IPS-15b (cell line): Measurements from ENCODE around the gene STOM.
"Not testable (repeated sequence)": the region's sequence is repeated elsewhere in the genome, so short reads cannot be mapped to it uniquely, and the experiment has no call there.

Experiments used
- H3K27me3 ChIP-seq: one replicate; pipeline ENCODE4 v1.6.1; 2013; ENCODE audit warnings: low read length; ENCODE audit not compliant: control insufficient read depth, insufficient read depth
- H3K36me3 ChIP-seq: one replicate; pipeline ENCODE4 v1.6.1; 2013; ENCODE audit warnings: low read length; ENCODE audit not compliant: control insufficient read depth, insufficient read depth
- H3K4me1 ChIP-seq: one replicate; pipeline ENCODE4 v1.6.1; 2013; ENCODE audit warnings: mild to moderate bottlenecking, low read length; ENCODE audit not compliant: control insufficient read depth, insufficient read depth
- H3K4me3 ChIP-seq: one replicate; pipeline ENCODE4 v1.5.1; 2013; ENCODE audit warnings: low read depth, low read length
- H3K9ac ChIP-seq: one replicate; pipeline ENCODE4 v1.6.1; 2013; ENCODE audit warnings: low read depth, mild to moderate bottlenecking, low read length
- H3K9me3 ChIP-seq: one replicate; pipeline ENCODE4 v1.6.1; 2013; ENCODE audit warnings: mild to moderate bottlenecking, low read length; ENCODE audit not compliant: control insufficient read depth, insufficient read depth

STOM gene, protein sequence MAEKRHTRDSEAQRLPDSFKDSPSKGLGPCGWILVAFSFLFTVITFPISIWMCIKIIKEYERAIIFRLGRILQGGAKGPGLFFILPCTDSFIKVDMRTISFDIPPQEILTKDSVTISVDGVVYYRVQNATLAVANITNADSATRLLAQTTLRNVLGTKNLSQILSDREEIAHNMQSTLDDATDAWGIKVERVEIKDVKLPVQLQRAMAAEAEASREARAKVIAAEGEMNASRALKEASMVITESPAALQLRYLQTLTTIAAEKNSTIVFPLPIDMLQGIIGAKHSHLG

DNA sequence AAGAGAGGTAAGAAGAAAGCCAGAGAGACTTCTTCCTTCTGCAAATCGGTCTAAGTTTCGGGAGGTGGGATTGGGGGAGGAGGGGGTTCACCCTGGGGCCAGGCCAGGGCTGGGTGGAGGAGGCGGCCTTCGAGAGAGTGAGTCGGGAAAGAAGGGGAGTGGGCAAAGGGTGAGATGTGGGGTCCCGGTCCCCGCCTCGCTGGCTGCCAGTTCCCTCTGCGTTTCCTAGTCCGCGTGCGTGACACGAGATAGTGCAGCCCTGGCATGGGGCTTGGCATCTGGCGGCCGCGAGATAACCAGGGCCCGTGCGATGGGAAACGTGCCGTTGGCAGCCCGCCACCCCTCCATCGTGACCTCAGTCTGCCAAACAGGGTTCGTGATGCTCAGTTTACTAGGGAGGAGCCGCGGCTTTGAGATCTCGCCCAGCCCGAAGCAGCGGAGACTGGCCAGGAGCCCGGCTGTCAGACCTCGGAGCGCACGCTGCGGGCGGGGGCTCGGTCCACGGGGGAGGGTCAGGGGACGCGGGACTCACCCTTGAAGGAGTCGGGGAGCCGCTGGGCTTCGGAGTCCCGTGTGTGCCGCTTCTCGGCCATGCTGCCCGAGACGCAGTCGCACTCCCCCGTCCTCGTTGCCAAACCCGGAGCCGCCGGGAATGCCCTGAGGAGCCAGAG lies at the start of gene STOM:
STOM (minus strand) TSS at position 656 of the 671 bp plus-strand sequence; CDS start at position 593, 63 bp downstream.
- no peaks in the 10 kb centered on the region for H3K9me3 ChIP-seq
- no peaks in the 10 kb centered on the region for H3K36me3 ChIP-seq
- H3K9ac ChIP-seq = peak within 1 kb of the TSS; percentile 49
- peaks cover 11% of the 10 kb centered on the region for H3K27me3 ChIP-seq
- peaks cover 4% of the 10 kb centered on the region for H3K4me1 ChIP-seq
- peak within 1 kb of the TSS; percentile 68 for H3K4me3 ChIP-seq

GRCh38 chr9:121411993-121412392 lies 41.9 kb upstream of the STOM start:
- Histone ChIP-seq H3K4me3 (no peak overlapping the region), H3K36me3 (no peaks in the 10 kb centered on the region), H3K9me3 (no peaks in the 10 kb centered on the region), H3K4me1 (peaks cover 6% of the 10 kb centered on the region), H3K27me3 (no peaks in the 10 kb centered on the region), H3K9ac (no peak overlapping the region)

DNA sequence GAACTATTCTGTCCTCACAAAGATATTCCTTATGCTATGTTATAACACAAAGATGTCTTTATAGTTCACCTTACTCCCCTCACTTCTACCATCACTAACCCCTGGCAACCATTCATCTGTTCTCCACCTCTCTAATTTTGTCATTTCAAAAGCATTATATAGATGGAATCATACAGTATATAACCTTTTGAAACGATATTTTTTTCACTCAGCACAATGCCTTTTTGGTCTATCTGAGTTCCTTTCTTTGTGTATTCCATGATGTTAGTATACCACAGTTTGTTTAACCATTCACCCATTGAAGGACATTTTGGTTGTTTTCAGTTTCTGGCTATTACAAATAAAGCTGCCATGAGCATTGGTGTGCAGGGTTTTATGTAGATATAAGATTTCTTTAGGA lies 35.8 kb upstream of the STOM start:
- H3K4me3 ChIP-seq = no peak overlapping the region
- H3K9me3 ChIP-seq = no peaks in the 10 kb centered on the region
- H3K9ac ChIP-seq = no peak overlapping the region
- H3K27me3 ChIP-seq = no peaks in the 10 kb centered on the region
- H3K4me1 ChIP-seq = peaks cover 6% of the 10 kb centered on the region
- H3K36me3 ChIP-seq = no peaks in the 10 kb centered on the region

DNA sequence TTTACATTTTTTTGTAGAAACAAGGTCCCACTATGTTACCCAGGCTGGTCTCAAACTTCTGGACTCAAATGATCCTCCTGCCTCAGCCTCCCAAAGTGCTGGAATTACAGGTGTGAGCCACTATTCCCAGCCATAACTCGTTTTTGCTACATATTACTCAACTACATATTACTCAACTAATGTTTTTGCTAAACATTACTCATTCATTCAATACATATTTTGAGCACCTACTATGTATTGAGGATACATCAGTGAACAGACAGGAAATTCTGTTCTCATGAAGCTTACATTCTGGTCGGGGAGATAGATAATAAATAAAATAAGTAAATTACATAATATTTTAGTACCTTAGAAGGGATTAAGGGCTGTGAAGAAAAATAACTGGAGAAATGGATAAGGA lies 34.9 kb upstream of the STOM start:
- H3K36me3 ChIP-seq = no peaks in the 10 kb centered on the region
- no peak overlapping the region for H3K4me3 ChIP-seq
- H3K4me1 ChIP-seq = peaks cover 6% of the 10 kb centered on the region
- no peaks in the 10 kb centered on the region for H3K9me3 ChIP-seq
- no peak overlapping the region for H3K9ac ChIP-seq
- H3K27me3 ChIP-seq = no peaks in the 10 kb centered on the region

DNA sequence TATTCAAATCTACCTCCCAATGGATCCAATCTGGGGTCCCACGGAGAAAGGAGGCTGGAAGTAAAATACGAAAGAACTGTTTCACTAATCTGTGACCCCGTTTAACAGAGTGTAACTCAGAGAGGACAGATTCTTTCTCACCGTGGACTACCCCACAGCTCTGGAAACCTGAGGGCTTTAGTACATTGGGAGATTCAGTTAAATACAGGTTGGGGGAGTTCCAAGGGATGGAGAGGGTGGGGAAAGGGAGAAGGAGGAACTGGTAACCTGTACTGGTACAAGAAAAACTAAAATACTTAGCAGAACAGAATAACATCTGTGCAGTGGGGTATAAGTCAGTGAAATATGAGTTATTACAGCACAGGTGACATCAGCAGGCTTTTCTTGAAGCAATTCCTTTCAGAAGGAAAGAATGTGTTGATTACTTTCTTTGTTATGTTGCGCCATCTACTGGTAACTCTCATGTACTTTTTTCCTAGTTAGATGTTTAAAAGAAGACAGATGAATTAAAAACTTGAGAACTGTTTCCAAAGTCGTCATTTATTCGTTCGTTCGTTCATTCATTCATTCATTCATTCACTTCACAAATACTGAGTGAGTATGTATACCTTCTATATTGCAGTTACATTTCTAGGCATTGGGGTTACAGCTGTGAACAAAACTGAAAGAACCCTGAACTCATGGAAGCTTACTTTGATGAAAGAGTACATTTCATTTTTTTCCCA lies 30.0 kb upstream of the STOM start:
- H3K9ac ChIP-seq = no peak overlapping the region
- no peaks in the 10 kb centered on the region for H3K27me3 ChIP-seq
- H3K36me3 ChIP-seq = no peaks in the 10 kb centered on the region
- H3K9me3 ChIP-seq = no peaks in the 10 kb centered on the region
- no peaks in the 10 kb centered on the region for H3K4me1 ChIP-seq
- no peak overlapping the region for H3K4me3 ChIP-seq

GRCh38 chr9:121399126-121399882 lies 29.3 kb upstream of the STOM start:
- Histone ChIP-seq H3K4me3 (no peak overlapping the region), H3K27me3 (no peaks in the 10 kb centered on the region), H3K36me3 (no peaks in the 10 kb centered on the region), H3K4me1 (no peaks in the 10 kb centered on the region), H3K9ac (no peak overlapping the region), H3K9me3 (no peaks in the 10 kb centered on the region)

- Histone ChIP-seq H3K9me3 (no peaks in the 10 kb centered on the region), H3K4me1 (no peaks in the 10 kb centered on the region), H3K27me3 (no peaks in the 10 kb centered on the region), H3K36me3 (no peaks in the 10 kb centered on the region), H3K9ac (no peak overlapping the region), H3K4me3 (no peak overlapping the region)
These were observed 28.3 kb upstream of the STOM start for GRCh38 chr9:121398374-121398773.

DNA sequence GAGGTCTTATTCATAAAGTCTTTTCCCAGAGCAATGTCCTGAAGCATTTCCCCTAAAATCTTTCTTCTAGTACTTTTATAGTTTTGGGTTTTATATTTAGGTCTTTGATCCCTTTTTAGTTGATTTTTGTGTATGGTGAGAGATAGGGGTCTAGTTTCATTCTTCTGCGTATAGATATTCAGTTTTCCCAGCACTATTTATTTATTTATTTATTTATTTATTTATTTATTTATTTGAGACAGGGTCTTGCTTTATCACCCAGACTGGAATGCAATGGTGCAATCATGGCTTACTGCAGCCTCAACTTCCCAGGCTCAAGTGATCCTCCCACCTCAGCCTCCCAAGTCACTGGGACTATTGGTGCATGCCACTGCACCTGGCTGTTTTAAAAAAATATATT lies 27.2 kb upstream of the STOM start:
- not testable (repeated sequence) for H3K9me3 ChIP-seq, H3K9ac ChIP-seq, H3K36me3 ChIP-seq, H3K4me3 ChIP-seq, H3K4me1 ChIP-seq, H3K27me3 ChIP-seq

- H3K27me3 ChIP-seq = no peaks in the 10 kb centered on the region
- H3K4me1 ChIP-seq = peaks cover 2% of the 10 kb centered on the region
- H3K9ac ChIP-seq = no peak overlapping the region
- H3K36me3 ChIP-seq = no peaks in the 10 kb centered on the region
- H3K9me3 ChIP-seq = no peaks in the 10 kb centered on the region
- H3K4me3 ChIP-seq = no peak overlapping the region
These were observed 25.5 kb upstream of the STOM start for GRCh38 chr9:121395558-121395957.

GRCh38 chr9:121394292-121394691 lies 24.2 kb upstream of the STOM start:
- peaks cover 2% of the 10 kb centered on the region for H3K4me1 ChIP-seq
- H3K4me3 ChIP-seq = no peak overlapping the region
- H3K9ac ChIP-seq = no peak overlapping the region

DNA sequence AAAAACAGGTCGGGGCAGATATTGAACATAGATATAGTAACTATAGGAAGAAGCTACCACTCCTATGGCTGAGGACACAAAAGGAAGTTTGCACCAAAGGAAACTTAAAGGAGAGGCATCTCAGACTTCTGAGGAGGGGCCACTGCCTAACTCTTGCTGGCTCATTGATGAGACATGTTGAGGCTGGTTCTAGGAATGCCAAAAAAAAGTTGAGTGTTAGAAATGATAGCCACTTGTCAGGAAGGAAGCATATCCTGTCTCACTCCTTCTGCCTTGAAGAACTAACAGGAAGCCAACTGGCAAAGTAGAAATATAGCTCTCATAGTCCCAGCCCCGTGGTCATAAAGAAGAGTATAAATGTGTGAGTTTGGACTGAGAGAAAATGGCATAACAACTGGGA lies 23.3 kb upstream of the STOM start:
- no peak overlapping the region for H3K4me3 ChIP-seq
- H3K9ac ChIP-seq = no peak overlapping the region

More at GRCh38 chr9:121394292-121394691, 24.2 kb upstream of the STOM start:
- H3K27me3 ChIP-seq = no peaks in the 10 kb centered on the region
- no peaks in the 10 kb centered on the region for H3K36me3 ChIP-seq
- no peaks in the 10 kb centered on the region for H3K9me3 ChIP-seq

More for the DNA sequence above, 23.3 kb upstream of the STOM start:
- Histone ChIP-seq H3K4me1 (peaks cover 2% of the 10 kb centered on the region), H3K27me3 (no peaks in the 10 kb centered on the region), H3K36me3 (no peaks in the 10 kb centered on the region), H3K9me3 (no peaks in the 10 kb centered on the region)
